A673 (cell line): ENCODE data around the gene MPZ. TPM values are rescaled to one million over a fixed set of nuclear protein-coding genes. Genes with fewer than 3 reads are reported as not detected.
"Not testable (repeated sequence)": the region's sequence is repeated elsewhere in the genome, so short reads cannot be mapped to it uniquely, and the experiment has no call there.

Source experiments
- BruUV-seq: library from RNA; stranded (reverse); fragments of 400-500 nt; replicated peaks from 2 replicates; lab custom pipeline; 2021; lab: Mats Ljungman, UMichigan
- CTCF ChIA-PET: fragments of 300-600 bp; sonication (Branson Sonifier 250); formaldehyde crosslinking; loops from one replicate; lab custom pipeline; 2022; ENCODE audit warnings: antibody characterized with exemption; lab: Charles Lee
- POLR2A ChIA-PET: fragments of 300-600 bp; sonication (Branson Sonifier 250); formaldehyde crosslinking; loops from one replicate; lab custom pipeline; 2022; ENCODE audit warnings: antibody characterized with exemption; ENCODE audit not compliant: low non-redundant PET; lab: Charles Lee
- DNase-seq: peaks from one replicate; pipeline ENCODE4 v3.0.0-alpha.2; 2015; ENCODE audit warnings: low spot score
- H3K27ac ChIP-seq: fragments of 200-600 bp; sonication (generic); 2 replicates; pipeline ENCODE4 v1.5.1; 2016; ENCODE audit warnings: mixed run types, low read depth, mild to moderate bottlenecking, mixed read lengths, antibody characterized with exemption, low read length; ENCODE audit not compliant: poor library complexity, severe bottlenecking
- H3K27me3 ChIP-seq: fragments of 200-600 bp; sonication (generic); replicated peaks from 2 replicates; pipeline ENCODE4 v1.6.1; 2017; ENCODE audit warnings: mixed run types, low read depth, mild to moderate bottlenecking, mixed read lengths, antibody characterized with exemption, low read length; ENCODE audit not compliant: insufficient read depth, poor library complexity
- H3K36me3 ChIP-seq: fragments of 200-600 bp; sonication (generic); 2 replicates; pipeline ENCODE4 v1.6.1; 2016; ENCODE audit warnings: mixed run types, mild to moderate bottlenecking, mixed read lengths, antibody characterized with exemption, low read length; ENCODE audit not compliant: insufficient read depth, poor library complexity, severe bottlenecking
- H3K4me1 ChIP-seq: fragments of 200-600 bp; sonication (generic); 2 replicates; pipeline ENCODE4 v1.6.1; 2017; ENCODE audit warnings: mixed run types, mild to moderate bottlenecking, mixed read lengths, antibody characterized with exemption, low read length; ENCODE audit not compliant: insufficient read depth, poor library complexity, severe bottlenecking
- H3K4me3 ChIP-seq: fragments of 200-600 bp; sonication (generic); 2 replicates; pipeline ENCODE4 v1.5.1; 2016; ENCODE audit warnings: low read depth, mixed run types, mild to moderate bottlenecking, mixed read lengths, low read length; ENCODE audit not compliant: poor library complexity, severe bottlenecking
- H3K9me3 ChIP-seq: fragments of 200-600 bp; sonication (generic); 2 replicates; pipeline ENCODE4 v1.6.1; 2016; ENCODE audit warnings: mixed run types, low read depth, mild to moderate bottlenecking, mixed read lengths, antibody characterized with exemption, low read length; ENCODE audit not compliant: poor library complexity, severe bottlenecking
- CTCF ChIP-seq: fragments of 300-800, 200-600 bp; sonication (generic); conservative IDR thresholded peaks from 2 replicates; pipeline ENCODE4 v1.5.1; 2017; ENCODE audit warnings: low read depth, mild to moderate bottlenecking, antibody characterized with exemption, low read length, moderate library complexity, mixed read lengths
- EZH2 ChIP-seq: fragments of 200-600 bp; sonication (generic); IDR thresholded peaks from 2 replicates; pipeline ENCODE4 v1.6.1; 2017; ENCODE audit warnings: borderline replicate concordance, low read depth, mild to moderate bottlenecking, mixed read lengths, antibody characterized with exemption, low read length; ENCODE audit not compliant: poor library complexity, severe bottlenecking
- intact Hi-C: fragments of 100-400 bp; cut with micrococcal nuclease; formaldehyde crosslinking; loops from one replicate; pipeline ENCODE4 v1.10.0; 2022; ENCODE audit not compliant: unreplicated experiment
- total RNA-seq: library from RNA; stranded (reverse); gene quantifications from 2 replicates; pipeline ENCODE4 v1.2.3, GENCODE V29; 2021

Gene MPZ
- total RNA-seq, 1 experiment from 2014 or later, result 2.8 TPM

- intact Hi-C loops, result no loop called here
- H3K27ac ChIP-seq, result no peak overlapping the region
- TSS peak; percentile 14 for BruUV-seq
- H3K4me3 ChIP-seq, result no peak overlapping the region
- no peaks in the 10 kb centered on the region for H3K27me3 ChIP-seq
- H3K4me1 ChIP-seq, result no peaks in the 10 kb centered on the region
- ChIA-PET CTCF (no interaction called here), POLR2A (no interaction called here)
- no peaks in the 10 kb centered on the region for H3K9me3 ChIP-seq
- peaks cover 49% of the 10 kb centered on the region for H3K36me3 ChIP-seq
- DNase-seq, result no peak
- no peak for TF ChIP-seq EZH2
- TF ChIP-seq CTCF, result no peak
Measured at GRCh38 chr1:161330346-161330745, 20.6 kb upstream of the MPZ start.

- CTCF ChIA-PET, result no interaction called here
- POLR2A ChIA-PET, result no interaction called here
- Histone ChIP-seq H3K4me1 (no peaks in the 10 kb centered on the region), H3K9me3 (no peaks in the 10 kb centered on the region), H3K36me3 (peaks cover 28% of the 10 kb centered on the region), H3K27me3 (no peaks in the 10 kb centered on the region), H3K4me3 (no peak overlapping the region), H3K27ac (no peak overlapping the region)
- intact Hi-C loops, result no loop called here
- no peak for TF ChIP-seq CTCF
- no TSS peak for BruUV-seq
- DNase-seq, result no peak
Measured at GRCh38 chr1:161324020-161324419, 14.3 kb upstream of the MPZ start.

- H3K9me3 ChIP-seq, DNase-seq, H3K27me3 ChIP-seq, POLR2A ChIA-PET, BruUV-seq, H3K4me3 ChIP-seq, H3K27ac ChIP-seq, H3K36me3 ChIP-seq, intact Hi-C loops, CTCF ChIA-PET: not testable (repeated sequence)
- H3K4me1 ChIP-seq, result peaks cover 12% of the 10 kb centered on the region
Measured at GRCh38 chr1:161315841-161316674, 6.3 kb upstream of the MPZ start.
